Measurements from ENCODE around the gene FUZ. TPM values are rescaled to one million over a fixed set of nuclear protein-coding genes. Genes with fewer than 3 reads are reported as not detected.

FUZ gene
- total RNA-seq, 1 donor from 2014 or later = 23.9 TPM

DNA sequence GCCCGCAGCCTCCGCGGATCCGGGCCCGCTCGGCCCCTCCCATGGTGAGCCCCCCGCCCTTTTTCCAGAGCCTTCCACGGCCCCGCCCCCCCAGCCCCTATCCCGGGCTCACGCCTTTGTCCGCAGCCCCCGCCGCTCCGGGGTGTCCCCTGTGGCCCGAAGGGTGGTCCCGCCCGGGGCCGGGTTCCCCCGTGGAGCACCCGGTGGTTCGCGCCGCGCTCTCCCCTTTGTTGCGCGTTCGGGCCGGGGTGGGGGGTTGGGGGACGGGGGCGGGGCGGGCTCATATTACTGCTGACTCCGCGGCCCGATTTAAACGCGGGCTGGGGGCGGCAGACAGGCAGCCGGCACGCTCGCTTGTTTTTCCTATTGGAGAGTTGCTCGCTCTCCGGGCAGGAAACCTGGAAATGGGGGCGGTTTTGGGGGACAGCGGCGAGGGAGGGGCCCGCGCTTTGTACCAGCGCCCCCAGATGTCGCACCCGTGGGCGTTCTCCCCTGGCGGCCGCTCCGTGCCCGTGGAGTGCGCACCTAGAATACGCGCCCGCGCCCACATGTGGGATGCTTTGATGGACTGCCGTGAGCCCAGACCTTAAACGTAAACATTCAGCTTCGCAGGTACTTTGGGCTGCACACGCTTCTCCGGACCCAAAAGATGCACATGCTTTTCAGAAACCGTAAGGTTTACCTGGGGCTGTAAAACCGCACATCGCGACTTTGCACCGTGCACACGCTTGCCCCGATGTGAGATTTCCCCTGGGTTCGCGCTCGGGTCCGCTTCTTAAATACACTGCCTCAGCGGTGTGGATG is 38.6 kb upstream of the FUZ start:
- no peak for DNase-seq (ENCODE audit: low read depth, low spot score)

DNA sequence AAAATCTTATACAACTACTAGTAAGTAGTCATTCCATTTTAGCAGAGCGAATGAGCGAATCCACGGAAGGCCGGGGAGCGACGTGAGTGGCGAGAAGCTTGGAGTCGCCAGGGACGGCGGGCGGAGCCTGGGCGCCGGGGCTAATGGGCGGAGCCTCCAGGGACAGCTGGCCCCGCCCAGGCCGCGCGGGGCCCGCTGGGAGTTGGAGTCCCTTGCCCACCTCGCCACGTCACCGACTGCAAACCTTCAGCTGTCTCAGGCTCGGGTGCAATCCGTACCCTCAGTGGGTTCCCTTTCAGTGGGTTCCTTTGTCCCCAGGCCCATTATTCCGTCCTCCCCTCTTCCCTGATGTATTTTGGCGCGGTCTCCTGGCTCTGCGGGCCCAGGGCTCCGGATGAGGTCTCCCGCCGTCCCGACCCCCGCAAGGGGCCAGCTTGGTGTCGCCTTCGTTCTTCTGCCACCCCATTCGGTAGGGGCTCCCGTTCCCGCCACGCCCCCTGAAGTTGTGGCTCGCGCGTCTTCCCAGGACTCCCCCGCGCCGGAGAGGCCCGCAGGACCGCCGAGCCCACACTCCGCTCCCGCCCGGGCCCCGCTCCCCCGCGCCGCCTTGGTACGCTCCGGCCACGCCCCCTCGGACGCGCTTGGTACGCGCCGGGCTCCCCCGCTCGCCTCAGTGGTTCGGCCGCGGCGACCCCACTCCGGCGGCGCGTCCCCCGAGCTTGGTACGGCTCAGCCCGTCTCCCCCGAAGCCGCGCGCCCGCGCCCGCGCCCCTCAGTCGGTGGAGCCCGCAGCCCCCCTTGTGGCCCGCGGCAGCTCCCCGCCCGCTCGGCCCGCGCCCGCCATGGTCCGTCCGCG is 37.6 kb upstream of the FUZ start, which contains the start of gene PTOV1:
Gene PTOV1 (plus strand): TSS at position 673 of the 856 bp plus-strand sequence.
- peak; percentile 60 for DNase-seq (ENCODE audit: low read depth, low spot score)

DNA sequence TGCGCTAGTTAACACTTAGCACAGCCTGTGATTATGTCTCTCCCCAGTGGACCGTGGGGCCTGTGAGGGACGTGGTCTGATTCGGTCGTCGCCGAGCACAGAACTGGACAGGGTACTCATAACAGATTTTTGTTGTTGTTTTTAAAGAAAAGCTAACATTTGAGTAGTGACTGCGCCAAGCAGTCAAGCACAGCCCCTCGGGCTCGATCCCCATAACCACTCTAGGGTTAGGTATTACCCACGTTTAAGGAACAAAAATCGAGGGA is 37.1 kb upstream of the FUZ start:
- no peak for DNase-seq (ENCODE audit: low read depth, low spot score)

DNA sequence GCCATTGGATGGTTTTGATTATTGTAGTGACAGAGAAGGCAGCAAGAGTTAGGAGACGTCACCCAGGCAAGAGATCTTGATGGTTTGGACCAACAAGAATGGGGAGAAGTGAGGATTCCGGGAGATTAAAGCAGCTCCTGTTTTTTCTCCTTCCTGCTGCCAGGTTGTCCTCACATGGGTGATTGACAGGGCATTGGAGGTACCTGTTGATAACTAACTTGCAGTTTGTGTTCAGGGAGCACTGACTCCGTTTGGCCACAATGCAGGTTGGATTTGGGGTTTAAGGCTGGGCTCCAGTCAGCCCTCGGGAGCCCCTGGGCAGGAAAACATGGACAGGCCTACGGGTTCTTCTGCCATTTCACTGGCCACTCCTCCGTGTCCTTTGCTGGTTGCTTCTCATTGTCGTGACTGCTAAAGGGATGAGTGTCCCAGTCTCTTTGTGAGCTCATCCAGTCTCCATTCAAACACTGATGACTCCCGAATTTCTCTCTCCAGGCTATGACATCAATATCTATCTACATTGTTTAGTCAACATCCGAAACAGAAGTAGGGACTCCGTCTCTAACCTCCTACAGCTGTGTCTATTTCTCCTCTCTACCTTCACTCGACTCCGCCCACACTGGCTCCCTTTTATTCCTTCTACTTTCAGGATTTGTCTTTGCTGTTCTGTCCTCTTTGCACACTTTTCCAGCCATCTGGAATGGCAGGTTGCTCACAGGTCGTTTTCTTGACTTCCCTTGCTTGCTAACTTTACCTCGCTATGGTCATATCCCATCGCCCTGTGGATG is 36.5 kb upstream of the FUZ start:
- no peak for DNase-seq (ENCODE audit: low read depth, low spot score)

DNA sequence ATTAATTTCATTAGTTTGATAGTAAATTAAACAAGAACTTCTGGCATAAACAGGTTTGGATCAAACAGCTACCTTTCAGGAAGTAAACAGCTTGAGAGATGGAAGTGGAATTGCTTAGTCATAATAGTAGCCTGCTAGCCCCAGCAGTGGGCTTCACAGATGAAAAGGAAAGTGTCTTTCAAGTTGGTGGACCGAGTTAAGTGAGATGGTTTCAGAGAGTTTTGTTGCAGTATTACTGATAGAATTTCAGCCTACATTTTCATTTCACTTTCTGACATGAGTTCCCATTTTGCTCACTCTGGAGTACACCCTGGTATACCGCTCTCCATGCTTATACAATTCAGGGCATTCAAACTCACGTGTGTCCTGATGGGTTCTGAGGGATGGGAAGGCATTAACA is 35.8 kb upstream of the FUZ start:
- DNase-seq (ENCODE audit: low read depth, low spot score) = no peak

DNA sequence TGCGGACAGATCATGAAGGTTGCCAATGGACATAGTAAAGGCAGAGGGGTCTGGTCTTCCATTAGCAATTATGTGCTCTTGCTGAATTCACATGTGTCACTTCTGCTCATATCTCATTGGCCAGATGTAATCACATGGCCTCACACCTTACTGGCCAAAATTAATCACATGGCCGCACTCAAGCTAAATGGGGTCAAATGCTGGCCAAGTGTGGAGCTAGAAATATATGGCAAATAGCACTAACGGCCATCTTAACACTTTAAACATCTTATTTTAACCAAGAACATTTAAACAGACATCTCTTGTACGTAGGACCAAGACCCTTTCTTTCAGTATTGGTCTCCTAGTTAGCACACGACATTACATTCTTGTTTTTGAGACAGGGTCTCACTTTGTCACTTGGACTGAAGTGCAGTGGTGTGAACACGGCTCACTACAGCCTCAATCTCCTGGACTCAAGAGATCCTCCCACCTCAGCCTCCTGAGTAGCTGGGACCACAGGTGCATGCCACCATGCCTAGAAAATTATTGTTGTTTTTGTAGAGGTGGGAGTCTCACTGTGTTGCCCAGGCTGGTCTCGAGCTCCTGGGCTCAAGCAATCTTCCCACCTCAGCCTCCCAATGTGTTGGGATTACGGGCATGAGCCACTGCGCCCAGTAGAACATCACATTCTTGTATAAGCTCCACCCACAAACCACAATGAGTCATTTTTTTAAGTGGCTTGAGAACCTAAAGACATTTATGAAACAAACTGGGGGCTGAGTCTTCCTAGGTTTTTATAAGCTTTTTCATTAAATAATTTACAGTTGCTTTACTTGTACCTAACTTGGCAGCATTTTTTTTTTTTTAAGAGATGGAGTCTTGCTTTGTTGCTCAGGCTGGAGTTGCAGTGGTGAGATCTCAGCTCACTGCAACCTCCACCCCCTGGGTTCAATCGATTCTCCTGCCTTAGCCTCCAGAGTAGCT is 34.9 kb upstream of the FUZ start:
- no peak for DNase-seq (ENCODE audit: low read depth, low spot score)

DNA sequence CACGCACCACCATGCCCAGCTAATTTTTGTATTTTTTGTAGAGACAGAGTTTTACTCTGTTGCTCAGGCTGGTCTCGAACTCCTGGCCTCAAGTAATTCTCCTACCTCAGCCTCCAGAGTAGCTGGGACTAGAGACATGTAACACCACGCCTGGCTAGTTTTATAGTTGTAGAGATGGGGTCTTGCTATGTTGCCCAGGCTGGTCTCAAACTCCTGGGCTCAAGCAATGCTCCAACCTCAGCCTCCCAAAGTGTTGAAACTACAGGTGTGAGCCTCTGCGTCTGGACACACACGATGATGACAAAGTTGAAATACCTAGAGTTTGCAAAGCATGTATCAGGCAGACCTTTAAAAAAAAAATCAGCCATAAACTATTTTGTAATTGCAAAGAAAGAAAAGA is 33.3 kb upstream of the FUZ start:
- no peak for DNase-seq (ENCODE audit: low read depth, low spot score)

DNA sequence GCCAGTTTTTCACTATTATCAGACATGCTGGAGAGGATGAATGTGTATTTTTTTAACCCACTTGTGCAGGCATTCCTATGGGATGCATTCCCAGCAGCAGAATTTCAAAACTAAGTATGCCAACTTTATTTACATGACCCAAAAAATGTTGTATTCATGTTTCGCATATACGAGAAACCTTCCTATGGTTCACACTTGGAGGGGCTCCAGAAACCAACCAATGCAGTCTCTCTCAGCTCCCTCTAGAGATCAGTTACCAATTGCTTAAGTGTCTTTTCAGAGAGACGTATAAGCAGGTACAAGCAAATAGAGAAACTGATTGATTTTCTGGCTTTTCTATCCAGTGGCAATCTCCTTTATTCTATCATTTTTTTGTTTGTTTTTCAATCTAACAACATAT is 32.3 kb upstream of the FUZ start:
- no peak for DNase-seq (ENCODE audit: low read depth, low spot score)

DNA sequence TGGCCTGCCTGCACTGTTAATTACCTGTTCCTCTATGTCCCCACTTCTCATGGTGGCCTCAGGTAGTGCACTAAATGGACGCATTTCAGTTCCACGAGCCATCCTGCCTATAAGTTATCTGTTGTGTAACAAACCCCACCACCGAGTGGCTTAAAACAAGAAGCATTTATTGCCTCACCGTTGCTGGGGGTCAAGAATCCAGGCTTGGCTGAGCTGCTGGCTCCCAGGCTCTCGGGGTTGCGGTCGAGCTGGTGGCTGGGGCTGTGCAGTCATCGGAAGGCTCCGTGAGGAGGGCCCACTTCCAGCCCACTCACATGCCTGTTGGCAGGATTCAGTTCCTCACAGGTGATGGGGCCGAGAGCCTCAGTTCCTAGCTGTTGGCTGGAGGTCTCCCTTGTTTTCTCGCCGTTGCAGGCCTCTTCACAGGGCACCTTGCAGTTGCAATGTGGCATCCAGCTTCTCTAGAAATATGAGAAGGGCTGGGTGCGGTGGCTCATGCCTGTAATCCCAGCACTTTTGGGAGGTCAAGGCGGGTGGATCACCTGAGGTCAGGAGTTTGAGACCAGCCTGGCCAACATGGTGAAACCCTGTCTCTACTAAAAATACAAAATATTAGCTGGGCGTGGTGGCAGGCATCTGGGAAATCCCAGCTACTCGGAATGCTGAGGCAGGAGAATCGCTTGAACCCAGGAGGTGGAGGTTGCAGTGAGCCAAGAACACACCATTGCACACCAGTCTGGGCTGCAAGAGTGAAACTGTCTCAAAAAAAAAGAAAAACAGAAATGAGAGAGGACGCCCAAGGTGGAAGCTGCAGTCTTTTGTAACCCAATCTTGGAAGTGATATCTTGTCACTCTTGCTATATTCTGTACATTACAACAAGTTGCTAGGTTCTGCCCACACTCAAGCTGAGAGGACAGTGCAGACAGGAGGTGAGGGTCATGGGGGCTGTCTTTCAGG is 31.3 kb upstream of the FUZ start:
- DNase-seq (ENCODE audit: low read depth, low spot score) = no peak

DNA sequence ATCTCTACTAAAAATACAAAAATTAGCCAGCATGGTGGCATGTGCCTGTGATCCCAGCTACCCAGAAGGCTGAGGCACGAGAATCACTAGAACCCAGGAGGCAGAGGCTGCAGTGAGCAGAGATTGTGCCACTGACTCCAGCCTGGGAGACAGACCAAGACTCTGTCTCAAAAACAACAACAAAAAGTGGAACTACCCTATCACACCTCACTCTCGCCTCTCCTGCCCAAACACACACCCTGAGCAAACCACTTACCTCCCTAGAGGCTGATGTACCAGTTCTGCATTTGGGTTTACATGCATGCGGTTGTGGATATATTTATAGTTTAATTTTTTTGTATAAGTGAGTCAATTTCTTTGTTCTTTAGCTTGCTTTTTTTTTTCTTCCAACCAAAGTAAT is 30.2 kb upstream of the FUZ start:
- no peak for DNase-seq (ENCODE audit: low read depth, low spot score)

DNA sequence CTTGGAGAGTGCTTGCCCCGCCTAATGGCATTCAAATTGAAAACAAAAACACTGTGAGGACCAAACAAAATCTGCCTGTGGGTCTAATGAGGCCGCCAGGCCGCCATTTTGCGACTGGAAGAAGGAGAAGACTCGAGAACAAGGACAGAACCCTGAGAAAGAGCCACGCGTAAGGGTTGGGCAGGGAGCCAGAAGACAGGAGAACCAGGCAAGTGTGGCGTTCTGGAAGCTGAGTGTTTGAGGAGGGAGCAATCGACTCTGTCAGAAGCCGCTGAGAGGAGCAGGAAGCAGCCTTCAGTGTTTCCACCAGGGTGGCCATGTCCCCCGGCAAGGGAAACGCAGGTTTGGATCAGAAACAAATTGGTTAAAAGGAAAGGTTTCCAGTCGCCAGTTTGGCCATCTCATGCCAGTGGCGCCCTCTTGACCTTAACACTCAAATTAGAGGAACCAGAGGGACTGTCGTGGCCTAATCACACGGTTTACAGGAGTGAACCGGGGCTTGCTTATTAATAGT is 27.7 kb upstream of the FUZ start:
- no peak for DNase-seq (ENCODE audit: low read depth, low spot score)

DNA sequence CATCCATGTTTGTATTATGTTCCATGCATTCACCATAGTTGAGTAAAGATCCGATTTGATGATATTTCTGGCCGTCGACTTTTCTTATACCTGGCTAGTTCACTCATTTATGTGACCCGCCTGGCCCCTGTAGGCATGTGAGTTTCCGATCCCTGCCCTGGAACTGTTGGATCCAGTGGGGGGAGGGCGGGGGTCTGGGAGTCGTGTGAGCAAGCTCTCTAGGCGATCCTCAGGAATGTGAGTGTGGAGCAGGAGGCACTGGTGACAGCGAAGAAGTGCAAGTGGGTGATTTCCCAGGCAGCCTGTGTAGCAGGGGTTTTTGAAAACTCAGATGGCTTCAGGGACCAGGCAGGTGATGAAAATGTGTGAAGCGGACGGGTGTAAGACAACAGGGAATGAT is 27.2 kb upstream of the FUZ start:
- no peak for DNase-seq (ENCODE audit: low read depth, low spot score)

DNA sequence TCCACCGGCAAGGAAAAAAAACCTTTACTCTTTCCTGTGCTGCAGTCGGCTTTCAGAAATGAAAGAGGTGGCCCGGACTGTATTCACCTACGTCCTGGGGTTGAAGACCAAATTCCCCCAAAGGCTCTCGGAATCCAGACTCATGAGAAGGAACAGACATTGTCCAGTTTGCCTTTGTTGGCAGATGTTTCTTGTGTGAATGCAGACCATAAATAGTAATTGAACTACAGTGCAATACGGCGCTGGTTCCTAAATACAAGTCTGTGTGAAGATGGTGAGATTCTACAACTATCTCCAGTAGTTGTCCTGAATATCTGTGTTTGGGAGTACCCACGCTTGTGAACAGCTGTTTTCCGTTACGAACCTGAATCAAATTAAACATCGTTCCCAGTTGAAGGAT is 26.6 kb upstream of the FUZ start:
- DNase-seq (ENCODE audit: low read depth, low spot score) = no peak

DNA sequence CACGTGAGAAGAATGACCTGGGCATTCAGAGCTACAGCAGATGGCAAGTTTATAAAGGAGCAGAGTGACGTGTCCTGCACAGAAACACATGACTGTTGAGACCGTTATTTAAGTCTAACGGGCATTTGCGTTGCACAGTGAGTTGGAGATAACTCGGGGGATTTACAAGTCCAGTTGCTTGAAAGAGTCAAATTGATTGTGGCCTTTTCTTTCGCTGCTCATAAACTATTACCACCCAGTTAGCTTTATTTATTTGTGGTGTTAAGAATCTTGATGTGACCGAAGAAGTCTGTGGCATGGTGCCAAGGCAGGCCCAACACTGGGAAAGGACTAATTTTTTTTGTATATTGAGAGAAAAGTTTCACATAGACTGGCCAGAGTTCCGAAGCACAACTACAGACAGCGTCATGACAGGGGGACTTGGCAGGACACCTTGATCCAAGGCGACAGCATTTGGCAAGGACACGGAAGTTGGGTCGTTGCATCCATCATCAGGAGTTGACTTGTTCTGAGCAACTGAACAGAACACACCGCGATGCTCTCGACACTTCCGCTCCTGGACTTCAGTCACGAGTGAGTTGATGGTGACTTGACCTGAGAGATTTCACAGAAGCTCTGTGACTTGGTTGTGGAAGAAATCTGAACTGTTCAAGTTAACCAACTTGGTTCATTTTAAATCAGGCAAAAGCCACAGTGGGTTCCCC is 25.9 kb upstream of the FUZ start:
- DNase-seq (ENCODE audit: low read depth, low spot score) = no peak

DNA sequence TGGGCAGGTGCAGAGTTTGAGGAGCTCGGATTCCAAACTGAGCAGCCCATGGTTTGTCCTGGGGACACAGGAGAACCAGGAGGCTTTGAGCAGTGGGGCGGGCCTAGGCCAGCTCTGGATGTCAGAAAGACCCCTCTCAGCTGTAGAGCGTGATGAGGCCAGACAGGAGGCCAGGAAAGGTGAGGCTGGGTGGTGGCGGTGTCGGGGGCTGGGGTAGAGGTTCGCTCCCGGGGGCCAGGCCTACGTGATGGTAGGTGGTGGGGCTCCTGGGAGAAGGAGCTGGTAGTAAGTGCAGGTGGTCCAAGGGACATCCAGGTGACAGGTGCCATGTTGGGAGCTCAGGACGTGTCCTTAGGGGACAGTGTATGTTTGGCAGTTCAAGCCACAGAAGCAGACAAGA is 24.3 kb upstream of the FUZ start:
- no peak for DNase-seq (ENCODE audit: low read depth, low spot score)

DNA sequence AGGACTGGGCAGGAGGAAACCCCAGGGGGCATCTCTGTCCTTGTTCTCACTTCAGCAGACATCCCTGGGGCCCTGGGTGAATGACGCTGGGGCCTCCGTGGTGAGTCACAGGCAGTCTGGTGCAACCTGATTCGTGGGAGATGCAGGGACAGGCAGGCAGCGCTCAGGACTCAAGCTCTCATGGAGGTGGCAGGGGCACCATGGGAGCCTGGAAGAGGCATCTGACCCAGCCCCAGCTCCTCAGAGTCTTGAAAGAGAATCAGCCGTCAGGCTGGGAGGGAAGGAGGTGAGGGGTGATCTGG is 23.9 kb upstream of the FUZ start:
- DNase-seq (ENCODE audit: low read depth, low spot score) = no peak

DNA sequence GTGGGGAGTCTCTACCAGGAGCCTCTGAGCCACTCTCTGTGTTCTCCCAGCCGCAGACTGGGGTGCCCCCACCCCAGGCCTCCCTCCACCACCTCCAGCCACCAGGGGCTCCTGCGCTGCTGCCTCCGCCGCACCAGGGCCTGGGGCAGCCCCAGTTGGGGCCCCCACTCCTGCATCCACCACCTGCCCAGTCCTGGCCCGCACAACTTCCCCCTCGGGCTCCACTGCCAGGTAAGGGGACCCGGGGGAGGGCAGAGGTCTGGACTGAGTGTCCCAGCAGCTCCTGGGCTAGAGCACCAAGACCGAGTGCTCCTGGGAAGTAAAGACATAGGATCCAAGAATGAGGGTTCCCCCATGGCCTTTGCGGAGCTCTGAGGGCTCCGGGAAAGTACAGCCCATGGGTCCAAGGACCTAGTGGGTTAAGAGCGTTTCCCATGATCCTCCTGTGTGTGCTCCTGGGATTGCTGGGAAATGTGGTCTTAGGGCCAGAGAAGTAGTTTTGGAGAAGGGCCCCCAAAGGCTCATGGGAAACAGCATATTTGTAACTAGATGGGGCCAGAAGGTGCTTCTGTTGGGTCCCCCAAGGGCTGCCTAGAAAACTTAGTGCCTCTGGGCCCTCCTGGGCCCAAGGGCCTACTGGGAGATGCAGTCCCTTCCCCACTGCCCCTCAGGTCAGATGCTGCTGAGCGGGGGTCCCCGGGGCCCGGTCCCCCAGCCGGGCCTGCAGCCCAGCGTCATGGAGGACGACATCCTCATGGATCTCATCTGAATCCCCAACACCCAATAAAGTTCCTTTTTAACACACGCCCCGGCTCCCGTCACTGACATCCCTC is 23.3 kb upstream of the FUZ start:
- DNase-seq (ENCODE audit: low read depth, low spot score) = no peak

DNA sequence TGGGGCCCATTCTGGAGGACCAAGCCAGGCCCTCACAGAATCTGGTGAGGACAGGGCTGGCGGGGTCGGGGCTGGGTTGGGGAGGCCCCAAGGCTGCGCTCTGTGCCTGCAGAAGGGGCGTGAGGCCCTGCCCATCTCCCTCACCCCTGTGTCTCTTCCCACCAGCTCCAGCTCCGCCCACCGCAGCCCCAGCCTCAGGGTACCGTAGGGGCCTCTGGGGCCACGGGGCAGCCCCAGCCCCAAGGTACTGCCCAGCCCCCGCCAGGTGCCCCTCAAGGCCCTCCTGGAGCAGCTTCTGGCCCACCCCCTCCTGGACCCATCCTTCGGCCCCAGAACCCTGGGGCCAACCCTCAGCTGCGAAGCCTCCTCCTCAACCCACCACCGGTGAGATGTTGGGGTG is 22.5 kb upstream of the FUZ start:
- no peak for DNase-seq (ENCODE audit: low read depth, low spot score)

Measured in pulmonary artery endothelial cell (primary cell).